ENCODE data around the gene IFI44.

Gene IFI44

GRCh38 chr1:78668427-78668826 is 18.8 kb downstream of the IFI44 start:
- H3K4me1 ChIP-seq = no peaks in the 10 kb centered on the region
- no peak overlapping the region for H3K4me3 ChIP-seq
- no peaks in the 10 kb centered on the region; the same call in 1 of the 2 replicates for H3K27me3 ChIP-seq (ENCODE audit: low read depth)
- no peaks in the 10 kb centered on the region for H3K9me3 ChIP-seq
- in situ Hi-C loops (cut with MboI; ENCODE audit: low sequenced_read_pairs) = no loop called here
- H3K36me3 ChIP-seq (replicated peaks) = no peaks in the 10 kb centered on the region
- no peak for DNase-seq (ENCODE audit: low spot score in 2 of 2)

DNA sequence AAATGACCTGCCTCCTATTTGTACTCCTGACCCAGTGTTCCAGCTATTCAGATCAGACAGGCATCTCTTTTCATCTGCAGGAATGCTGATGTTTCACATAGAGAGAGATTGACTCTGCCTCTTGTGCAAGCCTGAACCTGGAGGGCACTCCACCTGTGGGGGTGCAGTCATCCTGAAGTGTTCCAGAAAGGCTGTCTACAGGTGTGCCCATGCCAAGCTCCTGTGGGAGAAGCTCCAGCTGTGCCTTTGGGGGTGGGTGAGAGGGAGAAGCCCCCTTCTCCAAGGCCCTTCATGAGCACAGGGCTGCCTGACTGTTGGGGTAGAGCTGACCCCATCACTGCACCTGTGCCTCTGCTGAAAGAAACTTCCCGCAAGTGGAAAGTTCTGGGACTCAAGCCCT is 22.8 kb downstream of the IFI44 start:
- no peaks in the 10 kb centered on the region for H3K9me3 ChIP-seq
- no peaks in the 10 kb centered on the region for H3K27me3 ChIP-seq (ENCODE audit: low read depth)
- no peak for DNase-seq (ENCODE audit: low spot score in 2 of 2)
- in situ Hi-C loops (cut with MboI; ENCODE audit: low sequenced_read_pairs) = no loop called here
- no peaks in the 10 kb centered on the region for H3K4me1 ChIP-seq
- H3K36me3 ChIP-seq (replicated peaks) = no peaks in the 10 kb centered on the region
- H3K4me3 ChIP-seq = no peak overlapping the region

- Histone ChIP-seq H3K27me3 (ENCODE audit: low read depth) (no peaks in the 10 kb centered on the region), H3K9me3 (no peaks in the 10 kb centered on the region), H3K4me3 (no peak overlapping the region), H3K36me3 (replicated peaks) (no peaks in the 10 kb centered on the region), H3K4me1 (no peaks in the 10 kb centered on the region)
- in situ Hi-C loops (cut with MboI; ENCODE audit: low sequenced_read_pairs) = no loop called here
- peak in 1 of 2 experiments; percentile 20 for DNase-seq (ENCODE audit: low spot score in 2 of 2)
Observed at GRCh38 chr1:78673120-78673519, 23.5 kb downstream of the IFI44 start.

DNA sequence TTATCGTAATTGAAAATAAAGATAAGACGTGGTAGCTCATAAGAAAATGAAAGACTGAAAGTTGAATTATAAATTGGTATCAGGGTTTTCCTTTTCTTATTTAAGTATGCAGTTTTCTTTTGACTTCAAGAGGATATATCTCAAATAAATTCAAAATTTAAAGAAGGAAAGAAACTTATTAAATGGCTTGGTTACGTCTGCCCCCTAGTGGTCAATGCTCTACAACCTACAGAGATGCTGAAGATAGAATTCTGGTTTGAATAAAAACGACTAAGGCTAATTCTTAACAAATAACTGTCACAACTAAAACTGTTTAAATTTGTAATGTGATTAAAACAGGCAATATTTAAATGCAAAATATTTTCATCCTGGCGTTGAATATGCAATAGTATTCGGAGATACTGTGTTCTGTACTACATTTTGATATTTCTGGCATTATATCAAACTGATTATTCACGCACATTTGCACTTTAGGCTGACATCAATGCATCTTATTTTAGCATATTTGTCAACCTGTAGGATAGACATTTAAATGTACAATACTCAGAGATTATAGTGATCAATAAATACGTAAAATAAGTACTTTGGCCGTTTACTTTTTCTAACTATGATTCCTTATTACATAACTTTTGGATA is 26.8 kb downstream of the IFI44 start:
- H3K27me3 ChIP-seq (ENCODE audit: low read depth) = no peaks in the 10 kb centered on the region
- no peaks in the 10 kb centered on the region for H3K36me3 ChIP-seq (replicated peaks)
- H3K4me1 ChIP-seq = no peaks in the 10 kb centered on the region
- no peaks in the 10 kb centered on the region for H3K9me3 ChIP-seq
- DNase-seq (ENCODE audit: low spot score in 2 of 2) = peak; percentile 54 to 63
- no peak overlapping the region for H3K4me3 ChIP-seq
- in situ Hi-C loops (cut with MboI; ENCODE audit: low sequenced_read_pairs) = no loop called here

GRCh38 chr1:78676993-78677392 is 27.4 kb downstream of the IFI44 start:
- no peak for DNase-seq (ENCODE audit: low spot score in 2 of 2)
- Histone ChIP-seq H3K36me3 (replicated peaks) (no peaks in the 10 kb centered on the region), H3K4me3 (no peak overlapping the region), H3K27me3 (ENCODE audit: low read depth) (no peaks in the 10 kb centered on the region), H3K4me1 (no peaks in the 10 kb centered on the region), H3K9me3 (no peaks in the 10 kb centered on the region)
- in situ Hi-C loops (cut with MboI; ENCODE audit: low sequenced_read_pairs) = no loop called here

- H3K9me3 ChIP-seq = no peaks in the 10 kb centered on the region
- H3K36me3 ChIP-seq (replicated peaks) = no peaks in the 10 kb centered on the region
- no peaks in the 10 kb centered on the region for H3K4me1 ChIP-seq
- no peaks in the 10 kb centered on the region for H3K27me3 ChIP-seq (ENCODE audit: low read depth)
- in situ Hi-C loops (cut with MboI; ENCODE audit: low sequenced_read_pairs) = no loop called here
- no peak overlapping the region for H3K4me3 ChIP-seq
- DNase-seq (ENCODE audit: low spot score in 2 of 2) = no peak
Observed at GRCh38 chr1:78677788-78678187, 28.2 kb downstream of the IFI44 start.

- Histone ChIP-seq H3K9me3 (no peaks in the 10 kb centered on the region), H3K4me1 (no peaks in the 10 kb centered on the region), H3K36me3 (replicated peaks) (no peaks in the 10 kb centered on the region), H3K4me3 (no peak overlapping the region), H3K27me3 (ENCODE audit: low read depth) (no peaks in the 10 kb centered on the region)
- in situ Hi-C loops (cut with MboI; ENCODE audit: low sequenced_read_pairs) = no loop called here
- no peak for DNase-seq (ENCODE audit: low spot score in 2 of 2)
Observed at GRCh38 chr1:78678324-78678723, 28.7 kb downstream of the IFI44 start.

GRCh38 chr1:78681265-78681664 is 31.6 kb downstream of the IFI44 start:
- no peaks in the 10 kb centered on the region for H3K4me1 ChIP-seq
- DNase-seq (ENCODE audit: low spot score in 2 of 2) = no peak
- H3K27me3 ChIP-seq (ENCODE audit: low read depth) = no peaks in the 10 kb centered on the region
- H3K4me3 ChIP-seq = no peak overlapping the region
- H3K36me3 ChIP-seq (replicated peaks) = no peaks in the 10 kb centered on the region
- no peaks in the 10 kb centered on the region for H3K9me3 ChIP-seq
- in situ Hi-C loops (cut with MboI; ENCODE audit: low sequenced_read_pairs) = no loop called here

DNA sequence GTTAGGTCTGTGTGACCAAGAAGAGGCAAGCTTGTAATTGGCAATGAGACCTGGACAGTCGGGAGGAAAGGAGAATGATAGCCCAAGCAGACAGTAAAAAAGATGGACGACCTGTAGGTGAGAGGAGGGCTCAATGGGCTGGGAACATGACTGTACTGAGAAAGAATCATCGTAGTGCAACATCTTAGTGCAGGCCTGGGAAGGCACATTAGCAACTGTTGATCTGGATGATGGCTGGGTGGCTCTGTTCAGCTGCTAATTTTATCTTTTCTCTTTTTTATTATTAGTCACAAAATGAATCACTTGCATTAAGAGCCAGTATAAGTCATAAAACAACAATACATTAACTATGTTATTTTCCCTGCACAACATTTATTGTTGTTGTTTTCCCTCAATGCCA is 32.9 kb downstream of the IFI44 start:
- no peaks in the 10 kb centered on the region for H3K36me3 ChIP-seq (replicated peaks)
- H3K27me3 ChIP-seq (ENCODE audit: low read depth) = no peaks in the 10 kb centered on the region
- H3K4me3 ChIP-seq = no peak overlapping the region
- no peaks in the 10 kb centered on the region for H3K4me1 ChIP-seq
- no peaks in the 10 kb centered on the region for H3K9me3 ChIP-seq
- DNase-seq (ENCODE audit: low spot score in 2 of 2) = no peak
- in situ Hi-C loops (cut with MboI; ENCODE audit: low sequenced_read_pairs) = no loop called here

GRCh38 chr1:78683079-78683478 is 33.4 kb downstream of the IFI44 start:
- Histone ChIP-seq H3K36me3 (replicated peaks) (no peaks in the 10 kb centered on the region), H3K4me3 (no peak overlapping the region), H3K4me1 (no peaks in the 10 kb centered on the region), H3K9me3 (no peaks in the 10 kb centered on the region), H3K27me3 (ENCODE audit: low read depth) (no peaks in the 10 kb centered on the region)
- DNase-seq (ENCODE audit: low spot score in 2 of 2) = no peak
- in situ Hi-C loops (cut with MboI; ENCODE audit: low sequenced_read_pairs) = no loop called here

GRCh38 chr1:78687315-78687714 is 37.7 kb downstream of the IFI44 start:
- no peaks in the 10 kb centered on the region for H3K36me3 ChIP-seq (replicated peaks)
- no peaks in the 10 kb centered on the region for H3K27me3 ChIP-seq (ENCODE audit: low read depth)
- no peaks in the 10 kb centered on the region for H3K4me1 ChIP-seq
- in situ Hi-C loops (cut with MboI; ENCODE audit: low sequenced_read_pairs) = no loop called here
- H3K4me3 ChIP-seq = no peak overlapping the region
- no peaks in the 10 kb centered on the region for H3K9me3 ChIP-seq
- DNase-seq (ENCODE audit: low spot score in 2 of 2) = no peak

- in situ Hi-C loops (cut with MboI; ENCODE audit: low sequenced_read_pairs) = no loop called here
Observed at GRCh38 chr1:78687914-78688313, 38.3 kb downstream of the IFI44 start.

DNA sequence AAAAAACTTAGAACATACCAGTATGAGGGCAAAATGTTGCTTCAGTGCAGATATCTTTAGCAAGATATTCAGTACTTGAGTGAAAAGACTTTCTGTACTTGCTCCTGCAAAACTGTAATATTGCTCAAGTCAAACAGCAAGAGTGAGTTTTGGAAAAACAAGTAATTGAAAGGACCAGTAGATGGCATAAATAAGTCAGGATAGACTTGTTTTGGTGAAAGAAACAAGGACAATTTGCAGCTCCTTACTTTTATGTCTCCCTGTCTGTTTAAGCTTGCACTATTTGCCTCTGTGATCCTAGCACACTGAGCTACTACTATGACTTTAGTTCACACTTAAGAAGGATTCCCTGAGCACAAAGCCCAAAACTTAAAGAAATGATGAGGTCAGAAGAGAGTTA is 39.1 kb downstream of the IFI44 start:
- in situ Hi-C loops (cut with MboI; ENCODE audit: low sequenced_read_pairs) = no loop called here
- Histone ChIP-seq H3K27me3 (ENCODE audit: low read depth) (no peaks in the 10 kb centered on the region), H3K9me3 (no peaks in the 10 kb centered on the region), H3K36me3 (replicated peaks) (no peaks in the 10 kb centered on the region), H3K4me1 (no peaks in the 10 kb centered on the region), H3K4me3 (no peak overlapping the region)
- DNase-seq (ENCODE audit: low spot score in 2 of 2) = peak in 1 of 2 experiments; percentile 3

More at GRCh38 chr1:78687914-78688313, 38.3 kb downstream of the IFI44 start:
- Histone ChIP-seq H3K27me3 (ENCODE audit: low read depth) (no peaks in the 10 kb centered on the region), H3K4me3 (no peak overlapping the region), H3K4me1 (no peaks in the 10 kb centered on the region), H3K9me3 (no peaks in the 10 kb centered on the region), H3K36me3 (replicated peaks) (no peaks in the 10 kb centered on the region)
- no peak for DNase-seq (ENCODE audit: low spot score in 2 of 2)

GRCh38 chr1:78690516-78690915 is 40.9 kb downstream of the IFI44 start:
- no peaks in the 10 kb centered on the region for H3K27me3 ChIP-seq (ENCODE audit: low read depth)
- H3K9me3 ChIP-seq = no peaks in the 10 kb centered on the region
- no peak for DNase-seq (ENCODE audit: low spot score in 2 of 2)
- H3K4me3 ChIP-seq = no peak overlapping the region
- H3K36me3 ChIP-seq (replicated peaks) = no peaks in the 10 kb centered on the region
- H3K4me1 ChIP-seq = no peaks in the 10 kb centered on the region
- in situ Hi-C loops (cut with MboI; ENCODE audit: low sequenced_read_pairs) = no loop called here

Measured in HAP-1 (cell line).